ENCODE results near the gene C3orf22. TPM values are rescaled to one million over a fixed set of nuclear protein-coding genes. Genes with fewer than 3 reads are reported as not detected.

C3orf22 gene
- total RNA-seq, 3 donors from 2014 or later (not counting 1 experiment from before 2014, with no cell fraction given): not detected

DNA sequence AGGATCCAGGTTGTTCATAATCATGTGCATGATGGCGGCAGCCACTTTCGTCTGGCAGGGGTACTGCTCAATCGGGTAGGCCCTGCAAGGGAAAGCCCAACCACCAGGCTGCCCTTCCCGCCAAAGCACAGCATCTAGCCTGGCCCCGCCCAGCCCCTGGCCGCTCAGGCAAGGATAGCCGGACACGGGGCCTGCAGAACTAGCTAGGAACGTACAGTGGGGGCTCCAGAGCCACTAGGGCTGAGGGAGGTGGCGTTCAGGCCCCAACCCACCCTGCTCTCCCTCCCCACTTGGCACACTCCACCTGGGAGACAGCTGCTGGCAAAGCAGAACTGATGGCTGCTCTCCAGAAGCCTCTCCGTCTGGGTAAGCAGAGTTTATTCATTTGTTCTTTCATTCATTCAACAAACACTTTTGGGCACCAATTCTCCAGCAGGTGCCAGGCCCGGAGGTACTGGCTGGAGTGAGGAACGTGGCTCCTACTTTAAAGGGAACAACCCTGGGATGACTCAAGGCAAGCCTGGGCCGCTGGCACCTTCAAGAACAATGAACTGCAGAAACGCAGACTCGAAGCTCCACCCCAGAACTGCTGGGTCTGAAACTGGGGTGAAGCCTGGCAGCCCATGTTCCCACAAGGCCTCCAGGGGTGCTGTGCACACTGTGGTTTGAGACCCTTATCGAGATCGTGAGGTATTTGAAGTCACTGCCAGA, 49.0 kb downstream of the C3orf22 start:
- Mint-ChIP-seq H3K27me3 (ENCODE audit: low read depth in 2 of 2) (peaks cover 0 to 9% of the 10 kb centered on the region in 2 donors), H3K27ac (no peak overlapping the region), H3K4me1 (no peaks in the 10 kb centered on the region), H3K9me3 (no peaks in the 10 kb centered on the region), H3K36me3 (no peaks in the 10 kb centered on the region), H3K4me3 (no peak overlapping the region)
- ATAC-seq (no peak), DNase-seq (no peak)
- H3K9me3 ChIP-seq (ENCODE audit: control insufficient read depth, insufficient read depth, low read length): no peaks in the 10 kb centered on the region
- intact Hi-C loops (cut with micrococcal nuclease): no loop called here
- no peak overlapping the region for H3K27ac ChIP-seq (ENCODE audit: low read length)
- H3K4me1 ChIP-seq (ENCODE audit: control insufficient read depth, insufficient read depth, low read length): no peaks in the 10 kb centered on the region
- no peak for TF ChIP-seq CTCF (IDR thresholded peaks at IDR 0.05)
- no peak overlapping the region for H3K4me3 ChIP-seq (ENCODE audit: low read length)
- 82% methylated on average over 18 of the region's 18 CpGs for WGBS (ENCODE audit: insufficient coverage)
- H3K27me3 ChIP-seq (ENCODE audit: control insufficient read depth, insufficient read depth, low read length): no peaks in the 10 kb centered on the region
- no peaks in the 10 kb centered on the region for H3K36me3 ChIP-seq (ENCODE audit: control insufficient read depth, insufficient read depth, low read length)

DNA sequence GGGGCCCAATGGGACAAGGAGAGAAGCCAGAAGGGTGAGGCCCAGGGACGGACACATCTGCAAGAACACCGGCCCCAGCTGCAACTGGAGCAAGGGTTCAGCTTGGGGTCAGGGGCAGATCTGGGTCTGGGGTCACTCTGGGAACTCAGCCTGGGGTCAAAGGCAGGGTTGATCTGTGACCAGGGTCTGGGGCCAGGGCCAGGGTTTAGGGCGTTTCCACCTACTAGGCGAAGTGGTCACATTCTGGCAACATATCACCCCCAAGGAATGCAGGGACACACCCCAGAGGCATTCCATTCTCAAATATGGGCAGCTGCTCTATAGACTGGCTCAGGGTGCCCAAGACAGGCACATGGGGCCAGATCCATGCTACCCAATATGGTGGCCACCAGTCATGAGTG, 50.2 kb downstream of the C3orf22 start:
- Histone ChIP-seq H3K4me3 (ENCODE audit: low read length) (no peak overlapping the region), H3K4me1 (ENCODE audit: control insufficient read depth, insufficient read depth, low read length) (no peaks in the 10 kb centered on the region), H3K27ac (ENCODE audit: low read length) (no peak overlapping the region), H3K36me3 (ENCODE audit: control insufficient read depth, insufficient read depth, low read length) (no peaks in the 10 kb centered on the region), H3K9me3 (ENCODE audit: control insufficient read depth, insufficient read depth, low read length) (no peaks in the 10 kb centered on the region), H3K27me3 (ENCODE audit: control insufficient read depth, insufficient read depth, low read length) (no peaks in the 10 kb centered on the region)
- 97% methylated on average over 4 of the region's 4 CpGs for WGBS (ENCODE audit: insufficient coverage)
- no peaks in the 10 kb centered on the region for H3K4me1 Mint-ChIP-seq
- H3K9me3 Mint-ChIP-seq: no peaks in the 10 kb centered on the region
- H3K27ac Mint-ChIP-seq: no peak overlapping the region
- no peaks in the 10 kb centered on the region for H3K36me3 Mint-ChIP-seq
- peaks cover 0 to 9% of the 10 kb centered on the region in 2 donors for H3K27me3 Mint-ChIP-seq (ENCODE audit: low read depth in 2 of 2)
- no peak for DNase-seq
- no peak for ATAC-seq
- intact Hi-C loops (cut with micrococcal nuclease): no loop called here
- H3K4me3 Mint-ChIP-seq: no peak overlapping the region
- TF ChIP-seq CTCF (IDR thresholded peaks at IDR 0.05): no peak

- no peak for TF ChIP-seq CTCF (IDR thresholded peaks at IDR 0.05)
- no peaks in the 10 kb centered on the region for H3K36me3 Mint-ChIP-seq
- Histone ChIP-seq H3K27ac (ENCODE audit: low read length) (no peak overlapping the region), H3K27me3 (ENCODE audit: control insufficient read depth, insufficient read depth, low read length) (no peaks in the 10 kb centered on the region), H3K4me1 (ENCODE audit: control insufficient read depth, insufficient read depth, low read length) (no peaks in the 10 kb centered on the region), H3K9me3 (ENCODE audit: control insufficient read depth, insufficient read depth, low read length) (no peaks in the 10 kb centered on the region), H3K36me3 (ENCODE audit: control insufficient read depth, insufficient read depth, low read length) (no peaks in the 10 kb centered on the region), H3K4me3 (ENCODE audit: low read length) (no peak overlapping the region)
- WGBS (ENCODE audit: insufficient coverage): 91% methylated on average over 9 of the region's 9 CpGs
- DNase-seq: no peak
- intact Hi-C loops (cut with micrococcal nuclease): no loop called here
- no peaks in the 10 kb centered on the region for H3K4me1 Mint-ChIP-seq
- H3K27ac Mint-ChIP-seq: no peak overlapping the region
- no peak for ATAC-seq
- H3K27me3 Mint-ChIP-seq (ENCODE audit: low read depth in 2 of 2): peaks cover 0 to 9% of the 10 kb centered on the region in 2 donors
- no peaks in the 10 kb centered on the region for H3K9me3 Mint-ChIP-seq
- no peak overlapping the region for H3K4me3 Mint-ChIP-seq
Observed at GRCh38 chr3:126507886-126508285, 50.8 kb downstream of the C3orf22 start.

- peaks cover 0 to 9% of the 10 kb centered on the region in 2 donors for H3K27me3 Mint-ChIP-seq (ENCODE audit: low read depth in 2 of 2)
- no peaks in the 10 kb centered on the region for H3K4me1 ChIP-seq (ENCODE audit: control insufficient read depth, insufficient read depth, low read length)
- no peak overlapping the region for H3K4me3 Mint-ChIP-seq
- TF ChIP-seq CTCF (IDR thresholded peaks at IDR 0.05): no peak
- H3K27ac Mint-ChIP-seq: no peak overlapping the region
- no peak overlapping the region for H3K4me3 ChIP-seq (ENCODE audit: low read length)
- DNase-seq (no peak), ATAC-seq (no peak)
- H3K36me3 ChIP-seq (ENCODE audit: control insufficient read depth, insufficient read depth, low read length): no peaks in the 10 kb centered on the region
- intact Hi-C loops (cut with micrococcal nuclease): no loop called here
- WGBS (ENCODE audit: insufficient coverage): 92% methylated on average over 10 of the region's 10 CpGs
- H3K9me3 ChIP-seq (ENCODE audit: control insufficient read depth, insufficient read depth, low read length): no peaks in the 10 kb centered on the region
- H3K27me3 ChIP-seq (ENCODE audit: control insufficient read depth, insufficient read depth, low read length): no peaks in the 10 kb centered on the region
- no peaks in the 10 kb centered on the region for H3K9me3 Mint-ChIP-seq
- no peaks in the 10 kb centered on the region for H3K4me1 Mint-ChIP-seq
- H3K36me3 Mint-ChIP-seq: no peaks in the 10 kb centered on the region
- no peak overlapping the region for H3K27ac ChIP-seq (ENCODE audit: low read length)
Observed at GRCh38 chr3:126503701-126504100, 55.0 kb downstream of the C3orf22 start.
